Neural cell (in vitro differentiated cells): ENCODE data around the gene ATP12A. TPM values are rescaled to one million over a fixed set of nuclear protein-coding genes. Genes with fewer than 3 reads are reported as not detected.

Experiments
- H2AFZ ChIP-seq: fragments of 200-600, 300-800 bp; sonication (generic), shearing (Covaris generic); 2 replicates; pipeline ENCODE4 v1.6.0; 2014; ENCODE audit warnings: low read depth, mild to moderate bottlenecking, antibody characterized with exemption, low read length, moderate library complexity
- H3F3A ChIP-seq: fragments of 200-600 bp; shearing (Covaris generic); 2 replicates; pipeline ENCODE4 v1.6.1; 2016; ENCODE audit warnings: mild to moderate bottlenecking, moderate library complexity, mixed read lengths, antibody characterized with exemption, low read length; ENCODE audit not compliant: insufficient read depth, poor library complexity, severe bottlenecking
- H3K27ac ChIP-seq: fragments of 200-600, 300-800 bp; sonication (generic), shearing (Covaris generic); 2 replicates; pipeline ENCODE4 v1.5.1; 2014; ENCODE audit warnings: mild to moderate bottlenecking, low read length, moderate library complexity
- H3K27me3 ChIP-seq: fragments of 300-800, 200-600 bp; sonication (generic), shearing (Covaris generic); 2 replicates; pipeline ENCODE4 v1.6.0; 2014; ENCODE audit warnings: mild to moderate bottlenecking, low read depth, low read length, moderate library complexity; ENCODE audit not compliant: insufficient read depth
- H3K36me3 ChIP-seq: fragments of 300-800, 200-600 bp; sonication (generic), shearing (Covaris generic); 2 replicates; pipeline ENCODE4 v1.5.1; 2014; ENCODE audit warnings: mild to moderate bottlenecking, antibody characterized with exemption, low read length, moderate library complexity; ENCODE audit not compliant: insufficient read depth
- H3K4me2 ChIP-seq: fragments of 300-800, 200-600 bp; sonication (generic), shearing (Covaris generic); 2 replicates; pipeline ENCODE4 v1.6.0; 2014; ENCODE audit warnings: mild to moderate bottlenecking, low read length
- H3K4me3 ChIP-seq: fragments of 300-800, 200-600 bp; sonication (generic), shearing (Covaris generic); 2 replicates; pipeline ENCODE4 v1.5.1; 2014; ENCODE audit warnings: mild to moderate bottlenecking, low read length, moderate library complexity
- H3K79me2 ChIP-seq: fragments of 200-600 bp; shearing (Covaris generic); replicated peaks from 2 replicates; pipeline ENCODE4 v1.6.0; 2014; ENCODE audit warnings: mild to moderate bottlenecking, low read length, moderate library complexity; ENCODE audit not compliant: insufficient read depth
- H3K9ac ChIP-seq: fragments of 300-800, 200-600 bp; sonication (generic), shearing (Covaris generic); 2 replicates; pipeline ENCODE4 v1.6.1; 2016; ENCODE audit warnings: mild to moderate bottlenecking, low read length, mixed read lengths
- H3K9me2 ChIP-seq: fragments of 200-600 bp; shearing (Covaris generic); 2 replicates; pipeline ENCODE4 v1.6.1; 2016; ENCODE audit warnings: mild to moderate bottlenecking, low read length, mixed read lengths; ENCODE audit not compliant: insufficient read depth
- H3K9me3 ChIP-seq: fragments of 200-600, 300-800 bp; sonication (generic), shearing (Covaris generic); 2 replicates; pipeline ENCODE4 v1.6.1; 2016; ENCODE audit warnings: mild to moderate bottlenecking, mixed run types, low read length, moderate library complexity, mixed read lengths
- H4K20me1 ChIP-seq: fragments of 200-600 bp; shearing (Covaris generic); 2 replicates; pipeline ENCODE4 v1.6.1; 2016; ENCODE audit warnings: mild to moderate bottlenecking, mixed run types; ENCODE audit not compliant: insufficient read depth
- EP300 ChIP-seq: fragments of 450-650 bp; conservative IDR thresholded peaks from 2 replicates; pipeline ENCODE4 v1.6.1; 2014; ENCODE audit warnings: antibody characterized with exemption, mild to moderate bottlenecking, moderate library complexity; ENCODE audit not compliant: poor library complexity, severe bottlenecking
- EZH2 ChIP-seq: fragments of 200-600, 300-800 bp; shearing (Covaris generic), sonication (generic); IDR thresholded peaks from 2 replicates; pipeline ENCODE4 v1.6.1; 2014; ENCODE audit warnings: antibody characterized with exemption, low read length, borderline replicate concordance, mild to moderate bottlenecking; ENCODE audit not compliant: insufficient read depth, poor library complexity, severe bottlenecking
- MXI1 ChIP-seq: fragments of 450-650 bp; conservative IDR thresholded peaks from 2 replicates; pipeline ENCODE4 v1.6.1; 2014; ENCODE audit warnings: antibody characterized with exemption, mild to moderate bottlenecking; ENCODE audit not compliant: poor library complexity, severe bottlenecking
- POLR2AphosphoS5 ChIP-seq: IDR thresholded peaks from 2 replicates; pipeline ENCODE4 v1.6.1; 2012
- RAD21 ChIP-seq: fragments of 450-650 bp; conservative IDR thresholded peaks from 2 replicates; pipeline ENCODE4 v1.6.1; 2014; ENCODE audit warnings: antibody characterized with exemption, mild to moderate bottlenecking, moderate library complexity
- SMC3 ChIP-seq: fragments of 450-650 bp; conservative IDR thresholded peaks from 2 replicates; pipeline ENCODE4 v1.6.1; 2014; ENCODE audit warnings: antibody characterized with exemption, mild to moderate bottlenecking, moderate library complexity; ENCODE audit not compliant: poor library complexity
- TAF1 ChIP-seq: IDR thresholded peaks from 2 replicates; pipeline ENCODE4 v1.6.1; 2012; ENCODE audit warnings: low read depth
- polyA plus RNA-seq: library from polyadenylated mRNA; depleted of rRNA; stranded (reverse); fragments of >200 nt; gene quantifications from 2 replicates; pipeline ENCODE4 v1.2.3, GENCODE V29; 2014
- TF ChIP-seq, protein P1 (sequence below): IDR thresholded peaks from 2 replicates; pipeline ENCODE4 v1.6.1; 2012; ENCODE audit warnings: borderline replicate concordance
- TF ChIP-seq, protein P2 (sequence below): fragments of 450-650 bp; IDR thresholded peaks from 2 replicates; pipeline ENCODE4 v1.5.1; 2014; ENCODE audit warnings: antibody characterized with exemption, mild to moderate bottlenecking, moderate library complexity; ENCODE audit not compliant: poor library complexity, severe bottlenecking

The ATP12A gene
- polyA plus RNA-seq, 1 donor from 2014 or later: not detected

DNA sequence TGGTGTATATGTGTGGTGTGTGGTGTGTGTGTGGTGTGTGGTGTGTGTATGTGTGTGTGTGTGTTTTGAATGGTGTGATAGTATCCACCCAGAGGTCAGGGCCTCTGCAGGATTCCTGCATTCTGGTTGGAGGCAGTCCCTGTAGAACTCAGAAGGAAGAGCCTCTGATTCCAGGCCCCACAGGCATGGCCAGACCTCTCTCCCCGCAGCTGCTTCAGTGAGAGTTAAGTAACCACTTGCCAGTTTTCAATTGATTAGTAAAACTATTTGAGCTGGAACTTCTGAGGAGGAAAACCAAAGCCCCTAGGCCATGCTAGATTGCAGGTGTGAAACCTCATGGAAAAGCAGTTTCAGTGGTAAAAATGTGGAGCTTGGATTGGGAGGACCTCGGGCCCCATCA is 2.1 kb downstream of the ATP12A start:
- no peaks in the 10 kb centered on the region for H3F3A ChIP-seq
- no peak overlapping the region for H2AFZ ChIP-seq
- no peaks in the 10 kb centered on the region for H3K9me2 ChIP-seq
- H3K36me3 ChIP-seq: no peaks in the 10 kb centered on the region
- no peak overlapping the region for H3K27ac ChIP-seq
- no peak overlapping the region for H3K4me3 ChIP-seq
- H3K79me2 ChIP-seq: no peaks in the 10 kb centered on the region
- H3K9me3 ChIP-seq: no peaks in the 10 kb centered on the region
- H3K4me2 ChIP-seq: no peak overlapping the region
- H3K27me3 ChIP-seq: peaks cover 22% of the 10 kb centered on the region
- no peak overlapping the region for H3K9ac ChIP-seq
- no peaks in the 10 kb centered on the region for H4K20me1 ChIP-seq
- TF ChIP-seq EZH2: no peak
- no peak for TF ChIP-seq RAD21
- TF ChIP-seq, protein P1, sequence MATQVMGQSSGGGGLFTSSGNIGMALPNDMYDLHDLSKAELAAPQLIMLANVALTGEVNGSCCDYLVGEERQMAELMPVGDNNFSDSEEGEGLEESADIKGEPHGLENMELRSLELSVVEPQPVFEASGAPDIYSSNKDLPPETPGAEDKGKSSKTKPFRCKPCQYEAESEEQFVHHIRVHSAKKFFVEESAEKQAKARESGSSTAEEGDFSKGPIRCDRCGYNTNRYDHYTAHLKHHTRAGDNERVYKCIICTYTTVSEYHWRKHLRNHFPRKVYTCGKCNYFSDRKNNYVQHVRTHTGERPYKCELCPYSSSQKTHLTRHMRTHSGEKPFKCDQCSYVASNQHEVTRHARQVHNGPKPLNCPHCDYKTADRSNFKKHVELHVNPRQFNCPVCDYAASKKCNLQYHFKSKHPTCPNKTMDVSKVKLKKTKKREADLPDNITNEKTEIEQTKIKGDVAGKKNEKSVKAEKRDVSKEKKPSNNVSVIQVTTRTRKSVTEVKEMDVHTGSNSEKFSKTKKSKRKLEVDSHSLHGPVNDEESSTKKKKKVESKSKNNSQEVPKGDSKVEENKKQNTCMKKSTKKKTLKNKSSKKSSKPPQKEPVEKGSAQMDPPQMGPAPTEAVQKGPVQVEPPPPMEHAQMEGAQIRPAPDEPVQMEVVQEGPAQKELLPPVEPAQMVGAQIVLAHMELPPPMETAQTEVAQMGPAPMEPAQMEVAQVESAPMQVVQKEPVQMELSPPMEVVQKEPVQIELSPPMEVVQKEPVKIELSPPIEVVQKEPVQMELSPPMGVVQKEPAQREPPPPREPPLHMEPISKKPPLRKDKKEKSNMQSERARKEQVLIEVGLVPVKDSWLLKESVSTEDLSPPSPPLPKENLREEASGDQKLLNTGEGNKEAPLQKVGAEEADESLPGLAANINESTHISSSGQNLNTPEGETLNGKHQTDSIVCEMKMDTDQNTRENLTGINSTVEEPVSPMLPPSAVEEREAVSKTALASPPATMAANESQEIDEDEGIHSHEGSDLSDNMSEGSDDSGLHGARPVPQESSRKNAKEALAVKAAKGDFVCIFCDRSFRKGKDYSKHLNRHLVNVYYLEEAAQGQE: no peak

DNA sequence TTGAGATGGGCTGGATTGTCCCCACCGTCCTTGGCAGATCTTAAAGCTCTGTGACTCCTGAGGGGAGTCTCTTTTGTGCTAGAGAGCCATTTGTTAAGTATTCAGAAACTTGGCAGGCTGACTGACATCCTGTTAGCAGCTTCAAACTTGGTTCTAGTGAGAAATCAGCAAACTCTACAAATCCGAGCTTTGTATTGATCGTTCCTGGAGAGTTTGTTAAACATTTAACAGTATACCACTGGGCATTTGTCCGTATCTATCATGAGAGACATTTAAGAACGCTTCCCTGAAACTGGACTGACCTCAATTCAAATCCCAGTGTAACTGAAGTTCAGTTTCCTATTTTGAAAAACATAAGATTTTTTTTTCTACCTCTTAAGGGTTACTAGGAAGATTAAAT is 3.1 kb downstream of the ATP12A start:
- Histone ChIP-seq H3K9me2 (no peaks in the 10 kb centered on the region), H3K9me3 (no peaks in the 10 kb centered on the region), H3K36me3 (no peaks in the 10 kb centered on the region), H3K27me3 (peaks cover 22% of the 10 kb centered on the region), H3F3A (no peaks in the 10 kb centered on the region), H3K9ac (no peak overlapping the region), H4K20me1 (no peaks in the 10 kb centered on the region), H3K4me3 (no peak overlapping the region), H3K4me2 (no peak overlapping the region), H2AFZ (no peak overlapping the region), H3K79me2 (no peaks in the 10 kb centered on the region), H3K27ac (no peak overlapping the region)
- no peak for TF ChIP-seq SMC3
- TF ChIP-seq, protein P2, sequence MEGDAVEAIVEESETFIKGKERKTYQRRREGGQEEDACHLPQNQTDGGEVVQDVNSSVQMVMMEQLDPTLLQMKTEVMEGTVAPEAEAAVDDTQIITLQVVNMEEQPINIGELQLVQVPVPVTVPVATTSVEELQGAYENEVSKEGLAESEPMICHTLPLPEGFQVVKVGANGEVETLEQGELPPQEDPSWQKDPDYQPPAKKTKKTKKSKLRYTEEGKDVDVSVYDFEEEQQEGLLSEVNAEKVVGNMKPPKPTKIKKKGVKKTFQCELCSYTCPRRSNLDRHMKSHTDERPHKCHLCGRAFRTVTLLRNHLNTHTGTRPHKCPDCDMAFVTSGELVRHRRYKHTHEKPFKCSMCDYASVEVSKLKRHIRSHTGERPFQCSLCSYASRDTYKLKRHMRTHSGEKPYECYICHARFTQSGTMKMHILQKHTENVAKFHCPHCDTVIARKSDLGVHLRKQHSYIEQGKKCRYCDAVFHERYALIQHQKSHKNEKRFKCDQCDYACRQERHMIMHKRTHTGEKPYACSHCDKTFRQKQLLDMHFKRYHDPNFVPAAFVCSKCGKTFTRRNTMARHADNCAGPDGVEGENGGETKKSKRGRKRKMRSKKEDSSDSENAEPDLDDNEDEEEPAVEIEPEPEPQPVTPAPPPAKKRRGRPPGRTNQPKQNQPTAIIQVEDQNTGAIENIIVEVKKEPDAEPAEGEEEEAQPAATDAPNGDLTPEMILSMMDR: no peak
- TF ChIP-seq RAD21: no peak
- no peak for TF ChIP-seq MXI1
- TF ChIP-seq TAF1: no peak
- no peak for TF ChIP-seq EZH2
- no peak for TF ChIP-seq EP300
- TF ChIP-seq, protein P1: no peak
- TF ChIP-seq POLR2AphosphoS5: no peak
